HG03060 (cell line): ENCODE measurements around the gene STK36.

Experiments used
- ATAC-seq: cut with Tn5 transposase; IDR thresholded peaks from one replicate; pipeline ENCODE4 v1.9.1; 2021; ENCODE audit warnings: low read depth, moderate number of reproducible peaks; ENCODE audit not compliant: unreplicated experiment

STK36 gene

DNA sequence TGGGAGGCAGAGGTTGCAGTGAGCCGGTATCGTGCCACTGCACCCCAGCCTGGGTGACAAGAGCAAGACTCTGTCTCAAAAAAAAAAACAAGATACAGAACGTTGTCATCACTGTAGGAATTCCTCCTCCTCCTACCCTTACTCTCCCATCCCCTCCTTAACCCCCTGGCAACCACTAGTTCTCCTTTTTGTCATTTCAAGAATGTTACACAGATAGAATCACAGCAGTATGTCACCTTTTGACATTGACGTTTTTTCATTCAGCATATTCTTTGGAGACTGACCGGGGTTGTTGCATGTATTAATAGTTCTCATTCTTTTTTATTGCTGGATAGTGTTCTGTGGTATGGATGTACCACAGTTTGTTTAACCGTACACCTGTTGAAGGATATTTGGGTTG is 71.2 kb downstream of the STK36 start:
- no peak for ATAC-seq

DNA sequence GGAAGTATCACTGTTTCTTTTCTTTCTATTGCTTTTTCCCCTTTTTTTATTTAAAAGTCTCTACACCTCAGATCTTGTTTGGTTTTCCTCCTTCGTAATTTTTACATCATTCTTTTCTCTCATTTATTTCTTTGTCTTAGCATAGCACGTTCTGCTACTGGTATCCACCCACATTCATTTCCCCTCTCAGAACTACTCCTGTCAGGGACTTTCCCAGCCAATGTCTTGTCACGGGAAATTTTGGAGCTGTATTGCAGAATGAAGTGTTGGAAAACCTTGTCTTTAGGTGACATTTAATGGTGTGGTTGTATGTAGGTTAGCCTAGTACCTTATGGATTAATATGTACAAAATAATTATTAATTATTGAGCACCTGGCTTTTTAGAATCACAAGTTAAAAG is 72.7 kb downstream of the STK36 start:
- ATAC-seq: no peak

DNA sequence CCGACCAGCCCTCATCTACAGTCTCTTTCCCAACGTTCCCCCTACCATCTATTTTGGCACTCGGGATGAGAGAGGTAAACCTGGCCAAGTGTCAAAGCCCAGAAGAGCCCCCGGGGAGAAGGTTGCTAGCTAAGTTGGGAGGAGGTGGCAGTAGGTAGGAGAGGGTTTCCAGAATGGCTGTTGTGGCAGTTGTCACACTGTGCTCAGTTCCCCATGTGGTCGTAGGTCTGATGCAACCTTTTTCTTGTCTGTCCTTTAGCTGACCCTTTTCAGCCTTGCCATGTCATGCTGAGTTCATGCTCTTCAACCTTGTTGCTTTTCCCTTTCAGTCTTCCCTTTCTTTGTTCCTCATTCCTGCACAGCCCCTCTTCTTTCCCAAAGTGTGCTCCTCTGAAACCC is 73.3 kb downstream of the STK36 start:
- ATAC-seq: no peak

DNA sequence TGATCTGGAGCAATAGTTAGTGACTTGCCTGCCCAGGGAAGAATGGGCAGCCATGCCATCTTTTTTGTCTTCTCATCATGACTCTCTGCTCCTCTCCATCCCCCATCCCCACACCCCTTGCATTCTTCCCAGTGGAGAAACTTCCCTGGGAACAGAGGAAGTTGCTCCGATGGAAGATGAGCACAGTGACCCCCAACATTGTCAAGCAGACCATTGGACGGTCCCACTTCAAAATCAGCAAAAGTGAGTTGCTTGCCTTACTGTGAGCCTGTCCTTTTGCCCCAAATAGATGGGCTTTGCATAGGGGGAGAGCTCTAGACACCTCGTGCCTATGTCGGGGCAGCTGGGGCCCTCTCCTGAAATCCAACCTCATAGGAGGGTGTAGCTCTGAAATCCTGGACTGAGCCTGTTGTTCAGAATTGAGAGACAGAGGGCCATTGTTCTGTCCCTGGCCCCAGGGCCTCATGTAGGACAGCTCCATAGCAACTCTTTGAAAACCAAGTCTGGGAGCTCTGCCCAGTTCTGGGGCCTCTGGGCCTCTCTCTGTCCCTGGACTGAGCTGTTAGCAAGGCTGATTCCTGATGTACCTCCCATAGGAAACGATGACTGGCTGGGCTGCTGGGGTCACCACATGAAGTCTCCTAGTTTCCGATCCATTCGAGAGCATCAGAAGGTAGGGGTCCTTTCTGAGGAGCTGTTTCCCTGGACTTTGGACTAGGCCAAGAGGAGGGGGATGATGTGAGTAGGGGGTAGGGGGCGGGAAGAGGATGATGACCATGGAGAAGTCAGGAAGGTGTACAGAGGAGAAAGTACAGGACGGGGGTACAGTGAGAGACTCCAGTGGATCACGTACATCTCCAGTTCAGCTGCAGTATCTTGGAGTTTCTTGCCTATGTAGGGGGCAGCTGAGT is 73.9 kb downstream of the STK36 start:
- no peak for ATAC-seq

DNA sequence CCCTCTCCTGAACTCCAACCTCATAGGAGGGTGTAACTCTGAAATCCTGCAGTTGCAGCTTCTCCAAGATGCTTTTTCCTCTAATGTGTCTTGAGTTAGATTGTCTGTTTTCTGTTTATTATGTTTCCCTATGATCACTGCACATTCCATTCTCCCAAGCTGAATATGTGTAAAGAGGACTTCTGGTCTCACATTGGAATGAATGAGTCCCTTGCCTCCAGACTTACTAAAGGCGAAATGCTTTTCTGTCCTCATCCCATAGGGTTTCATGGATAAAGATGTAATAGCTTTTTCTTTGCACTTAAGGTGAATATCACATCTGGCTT is 74.5 kb downstream of the STK36 start:
- ATAC-seq: no peak

DNA sequence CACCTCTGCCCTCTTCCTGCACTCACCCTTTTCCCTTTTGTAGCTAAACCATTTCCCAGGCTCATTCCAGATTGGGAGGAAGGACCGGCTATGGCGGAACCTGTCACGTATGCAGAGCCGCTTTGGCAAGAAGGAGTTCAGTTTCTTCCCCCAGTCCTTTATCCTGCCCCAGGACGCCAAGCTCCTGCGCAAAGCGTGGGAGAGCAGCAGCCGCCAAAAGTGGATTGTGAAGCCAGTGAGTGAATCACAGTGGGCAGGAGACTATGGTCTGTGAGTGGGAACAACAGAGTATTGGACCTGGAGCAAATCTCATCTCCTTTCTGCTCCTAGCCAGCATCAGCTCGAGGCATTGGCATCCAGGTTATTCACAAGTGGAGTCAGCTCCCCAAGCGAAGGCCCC is 75.1 kb downstream of the STK36 start:
- no peak for ATAC-seq

DNA sequence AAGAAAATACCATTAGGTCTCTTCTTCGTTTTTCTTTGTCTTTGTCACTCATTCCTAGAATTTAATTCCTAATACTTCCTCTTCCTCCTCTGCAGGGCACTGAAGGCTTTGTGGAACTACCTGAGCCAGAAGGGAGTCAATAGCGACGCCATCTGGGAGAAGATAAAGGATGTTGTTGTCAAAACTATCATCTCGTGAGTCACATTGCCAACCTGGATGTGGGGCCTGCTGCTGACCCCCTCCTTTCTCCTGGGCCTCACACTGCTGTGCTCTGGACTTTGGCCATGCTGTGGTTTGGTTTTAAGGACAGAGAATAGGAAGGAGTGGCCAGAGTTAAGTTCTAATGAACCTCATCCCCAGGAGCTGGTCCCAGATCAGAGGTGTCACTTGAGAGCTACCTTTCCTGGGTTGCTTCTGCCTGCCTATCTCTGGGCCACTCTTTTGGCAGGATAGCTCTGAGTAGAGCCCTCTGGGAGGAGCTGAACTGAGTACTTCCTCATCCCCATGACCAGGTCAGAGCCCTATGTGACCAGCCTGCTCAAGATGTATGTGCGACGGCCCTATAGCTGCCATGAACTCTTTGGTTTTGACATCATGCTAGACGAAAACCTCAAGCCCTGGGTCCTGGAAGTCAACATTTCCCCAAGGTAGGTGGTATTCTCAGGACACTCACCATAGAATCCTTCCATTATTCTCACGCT is 77.0 kb downstream of the STK36 start:
- no peak for ATAC-seq
